NCI-H345 (cell line): ENCODE results near the gene MAP4K1.

Experiments used
- DNase-seq: peaks from one replicate; lab custom pipeline; 2025; lab: John Stamatoyannopoulos, UW

The MAP4K1 gene

GRCh38 chr19:38617764-38618589 is at the start of gene MAP4K1:
Gene MAP4K1, minus strand, starts transcription at chr19:38617953. Its CDS starts 58 bp downstream, at chr19:38617895.
- DNase-seq = peak; percentile 85

GRCh38 chr19:38666663-38667511 is 49.1 kb upstream of the MAP4K1 start:
- DNase-seq = no peak

- DNase-seq = no peak
These were observed 48.4 kb upstream of the MAP4K1 start for GRCh38 chr19:38665950-38666662.

DNA sequence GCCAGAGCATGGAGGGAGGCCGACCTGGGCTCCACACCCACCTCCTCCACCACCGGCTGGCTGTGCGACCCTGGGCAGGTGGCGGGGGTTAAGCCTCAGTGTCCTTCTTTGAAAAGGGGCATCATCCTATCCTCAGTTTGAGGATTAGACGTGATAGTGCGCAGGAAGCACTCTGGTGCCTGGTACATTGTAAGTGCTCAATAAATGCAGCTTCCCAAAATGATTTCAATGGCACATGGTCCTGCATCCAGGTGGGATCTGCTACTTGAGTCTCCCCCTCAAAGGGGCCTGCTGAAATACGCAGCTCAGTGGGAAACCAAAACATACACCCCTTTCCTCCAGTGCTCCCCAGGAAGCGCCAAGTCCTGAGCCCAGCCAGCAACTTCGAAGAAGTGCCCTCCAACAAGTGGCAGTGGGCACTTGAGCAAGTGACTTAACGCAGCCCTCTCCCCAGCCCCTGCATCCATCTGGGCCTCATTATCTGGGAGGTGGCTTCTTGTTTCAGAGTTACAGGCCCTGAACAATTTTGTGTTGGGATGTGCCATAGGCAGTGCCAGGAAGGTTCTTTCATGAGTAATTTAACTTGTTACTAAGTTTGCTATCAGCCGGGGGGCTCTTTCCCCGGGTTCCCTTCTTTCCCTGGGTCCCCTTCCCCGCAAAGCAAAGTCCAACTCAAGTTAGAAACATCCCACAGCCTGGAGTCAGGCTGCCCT is 47.6 kb upstream of the MAP4K1 start:
- no peak for DNase-seq

DNA sequence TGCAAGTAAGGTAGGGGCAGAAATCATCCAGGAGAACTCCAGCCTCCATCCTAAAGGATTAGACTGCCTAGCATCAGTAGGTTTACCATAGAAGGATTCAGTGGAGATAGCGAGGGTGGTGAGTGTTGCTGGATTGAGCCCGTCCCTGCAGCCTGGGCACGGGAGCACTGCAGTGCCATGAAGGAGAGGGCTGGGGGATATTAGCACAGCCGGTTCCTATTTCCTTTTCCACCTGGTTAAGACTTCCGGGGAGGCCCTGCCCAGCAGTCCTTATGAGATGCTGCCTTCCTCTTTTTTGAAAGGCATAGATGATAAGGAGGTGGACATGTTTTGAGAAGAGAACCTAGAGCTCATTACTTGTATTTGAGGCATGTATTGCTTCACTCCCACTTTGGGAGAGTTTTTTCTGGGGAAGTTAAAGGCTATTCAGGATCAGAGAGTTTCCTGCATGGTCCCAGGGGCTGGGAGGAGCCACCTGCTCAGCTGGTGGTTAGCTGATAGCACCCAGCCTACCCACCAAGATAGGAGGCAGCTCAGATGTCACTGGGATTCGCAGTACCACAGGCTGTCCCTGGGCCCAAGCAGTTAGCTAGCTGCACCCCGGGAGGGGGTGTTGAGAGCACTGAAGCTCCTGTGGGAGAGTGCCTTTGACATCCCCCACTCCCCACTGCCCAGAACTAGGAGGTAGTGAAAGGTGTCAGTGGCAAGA is 46.9 kb upstream of the MAP4K1 start:
- no peak for DNase-seq

DNA sequence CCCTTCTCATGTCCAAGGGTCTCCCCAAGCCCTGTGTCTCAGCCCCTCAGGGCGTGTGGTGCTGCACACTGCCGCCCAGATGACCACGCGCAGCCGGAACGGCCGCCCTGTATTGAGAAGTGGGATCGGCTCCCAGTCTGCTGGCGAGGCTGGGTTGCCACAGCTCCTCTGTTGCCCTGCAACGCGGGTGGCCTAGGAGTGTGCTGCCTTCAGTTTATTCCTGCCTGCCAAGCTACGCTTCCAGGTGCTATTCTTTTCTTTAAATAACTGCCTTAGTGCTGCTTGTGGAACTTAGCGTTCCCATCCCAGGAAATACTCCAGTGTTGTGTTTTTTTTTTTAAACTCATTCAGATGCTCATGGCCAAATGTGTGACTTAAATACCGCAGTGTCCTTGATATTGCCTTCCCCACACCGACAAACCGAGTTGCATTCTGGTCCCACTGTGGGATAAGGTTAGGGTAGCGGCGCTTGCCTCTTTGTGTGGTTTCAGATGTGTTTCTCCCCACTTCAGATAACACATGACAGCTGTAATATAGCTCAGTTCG is 46.3 kb upstream of the MAP4K1 start:
- DNase-seq = no peak

GRCh38 chr19:38663156-38663651 is 45.5 kb upstream of the MAP4K1 start:
- no peak for DNase-seq

DNA sequence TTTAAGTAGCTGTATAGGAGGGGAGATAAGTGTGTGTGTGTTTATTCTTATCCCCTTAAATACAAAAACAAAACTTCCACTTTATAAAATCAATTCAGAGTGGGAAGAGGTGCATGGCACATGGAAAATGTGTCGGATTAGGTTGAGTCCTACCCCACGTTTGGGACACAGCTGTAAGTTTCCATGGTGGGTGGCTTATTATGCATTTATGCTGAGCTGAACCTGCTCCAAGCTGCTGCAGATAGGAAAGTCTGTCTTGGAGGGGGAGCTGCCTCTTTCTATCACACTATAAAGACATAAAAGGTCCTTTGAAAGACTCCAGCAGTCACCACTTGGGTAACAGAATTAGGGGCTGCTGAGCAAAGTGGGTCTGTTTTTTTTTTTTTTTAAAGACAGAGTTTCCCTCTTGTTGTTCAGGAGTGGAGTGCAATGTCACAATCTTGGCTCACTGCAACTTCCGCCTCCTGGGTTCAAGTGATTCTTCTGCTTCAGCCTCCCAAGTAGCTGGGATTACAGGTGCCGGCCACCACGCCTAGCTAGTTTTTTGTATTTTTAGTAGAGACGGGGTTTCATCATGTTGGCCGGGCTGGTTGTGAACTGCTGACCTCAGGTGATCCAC is 44.9 kb upstream of the MAP4K1 start:
- no peak for DNase-seq

GRCh38 chr19:38661996-38662395 is 44.2 kb upstream of the MAP4K1 start:
- peak; percentile 36 for DNase-seq

DNA sequence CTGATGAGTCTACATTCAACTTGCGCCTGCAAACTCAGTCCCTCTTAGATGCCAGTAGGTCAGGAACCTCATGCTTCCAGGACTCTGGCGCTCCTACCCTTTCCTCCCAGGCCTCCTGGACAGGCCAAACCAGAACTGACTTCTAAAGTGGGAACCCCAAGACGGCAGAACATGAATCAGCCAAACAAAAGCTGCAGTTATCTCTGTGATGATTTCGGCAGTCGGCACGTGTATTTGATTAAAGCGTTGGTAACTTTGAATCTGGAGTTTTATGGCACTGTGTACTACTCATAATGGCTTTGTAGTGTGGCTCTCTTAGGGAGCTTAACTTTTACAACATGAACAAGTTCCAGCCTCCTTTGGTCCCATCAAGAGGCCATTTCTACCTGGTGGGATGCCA is 43.4 kb upstream of the MAP4K1 start:
- no peak for DNase-seq

DNA sequence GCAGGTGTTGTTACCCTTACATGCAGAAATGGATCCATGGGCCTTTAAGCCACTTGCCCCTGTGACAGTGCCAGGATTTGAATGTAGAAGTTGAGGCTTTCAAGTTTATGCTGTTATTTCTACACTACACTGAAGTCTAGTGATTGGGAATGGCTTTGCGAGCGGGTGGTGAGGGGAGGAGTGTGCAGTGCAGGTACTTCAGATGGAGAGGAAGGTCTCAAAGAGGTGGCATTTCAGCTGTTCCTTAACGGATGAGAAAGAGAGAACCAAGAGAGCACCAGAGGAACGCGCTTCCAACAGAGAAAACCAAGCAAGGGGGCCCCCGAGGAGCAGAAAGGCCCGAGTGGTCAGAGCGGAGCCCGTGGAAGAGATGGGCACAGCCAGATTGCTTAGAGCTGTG is 43.0 kb upstream of the MAP4K1 start:
- DNase-seq = no peak

DNA sequence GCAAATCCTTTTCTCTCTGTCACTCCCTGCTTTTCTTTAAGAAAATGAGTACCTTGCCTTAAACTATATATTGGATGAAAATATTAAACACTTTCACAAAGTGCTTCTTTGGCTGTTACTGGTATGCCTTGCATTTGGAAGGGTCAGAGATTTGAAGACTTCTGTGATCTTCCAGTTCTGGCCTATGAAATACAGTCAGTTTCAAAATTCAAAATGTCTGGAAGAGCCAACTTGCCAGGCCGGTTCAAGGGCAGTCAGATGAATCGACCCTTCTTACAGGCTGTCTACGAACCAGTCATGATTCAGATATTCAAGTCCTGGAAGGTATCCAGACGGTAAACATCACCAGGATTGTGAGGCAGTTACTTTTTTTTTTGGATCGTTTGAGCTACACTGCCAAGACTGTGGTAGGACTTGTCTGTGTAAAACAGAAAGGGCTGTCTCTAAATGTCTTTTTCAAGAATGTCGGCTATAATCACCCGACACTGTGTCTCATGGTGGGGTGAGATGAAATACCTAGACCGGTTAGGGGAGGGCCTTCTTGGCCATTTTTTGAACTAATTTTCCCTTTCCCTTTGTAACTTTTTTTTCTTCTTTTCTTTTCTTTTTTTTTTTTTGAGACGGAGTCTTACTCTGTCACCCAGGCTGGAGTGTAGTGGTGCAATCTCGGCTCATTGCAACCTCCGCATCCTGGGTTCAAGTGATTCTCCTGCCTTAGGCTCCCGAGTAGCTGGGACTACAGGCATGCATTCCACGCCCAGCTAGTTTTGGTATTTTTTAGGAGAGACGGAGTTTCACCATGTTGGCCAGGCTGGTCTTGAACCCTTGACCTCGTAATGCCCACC is 40.9 kb upstream of the MAP4K1 start:
- peak; percentile 89 for DNase-seq

DNA sequence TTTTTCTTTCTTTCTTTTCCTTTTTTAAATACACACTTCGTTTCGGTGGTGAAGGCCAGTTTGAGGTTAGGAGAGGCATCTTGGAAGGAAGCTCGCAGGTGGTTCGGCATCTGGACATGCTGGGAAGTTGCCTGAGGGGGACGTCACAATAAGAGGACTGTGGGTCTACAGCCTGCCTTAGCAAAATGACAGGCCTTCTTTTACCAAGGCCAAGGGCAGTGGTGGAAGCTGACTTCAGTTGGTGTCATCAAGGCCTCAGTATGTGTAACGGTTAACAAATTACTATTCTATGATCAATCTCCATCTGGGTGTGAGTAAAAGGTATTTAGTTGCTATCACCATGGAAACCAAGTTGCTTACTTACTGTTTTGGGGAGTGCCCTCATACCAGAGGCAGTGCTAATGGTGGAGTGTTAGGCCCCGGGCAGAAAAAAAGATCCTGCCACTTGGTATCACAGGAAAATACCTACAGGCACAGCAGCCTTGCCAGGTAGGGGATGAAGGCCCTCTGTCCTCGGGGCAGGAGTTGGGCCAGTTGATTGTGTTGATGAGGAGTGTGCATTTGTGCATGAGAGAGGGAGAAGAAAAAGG is 40.0 kb upstream of the MAP4K1 start:
- no peak for DNase-seq

DNA sequence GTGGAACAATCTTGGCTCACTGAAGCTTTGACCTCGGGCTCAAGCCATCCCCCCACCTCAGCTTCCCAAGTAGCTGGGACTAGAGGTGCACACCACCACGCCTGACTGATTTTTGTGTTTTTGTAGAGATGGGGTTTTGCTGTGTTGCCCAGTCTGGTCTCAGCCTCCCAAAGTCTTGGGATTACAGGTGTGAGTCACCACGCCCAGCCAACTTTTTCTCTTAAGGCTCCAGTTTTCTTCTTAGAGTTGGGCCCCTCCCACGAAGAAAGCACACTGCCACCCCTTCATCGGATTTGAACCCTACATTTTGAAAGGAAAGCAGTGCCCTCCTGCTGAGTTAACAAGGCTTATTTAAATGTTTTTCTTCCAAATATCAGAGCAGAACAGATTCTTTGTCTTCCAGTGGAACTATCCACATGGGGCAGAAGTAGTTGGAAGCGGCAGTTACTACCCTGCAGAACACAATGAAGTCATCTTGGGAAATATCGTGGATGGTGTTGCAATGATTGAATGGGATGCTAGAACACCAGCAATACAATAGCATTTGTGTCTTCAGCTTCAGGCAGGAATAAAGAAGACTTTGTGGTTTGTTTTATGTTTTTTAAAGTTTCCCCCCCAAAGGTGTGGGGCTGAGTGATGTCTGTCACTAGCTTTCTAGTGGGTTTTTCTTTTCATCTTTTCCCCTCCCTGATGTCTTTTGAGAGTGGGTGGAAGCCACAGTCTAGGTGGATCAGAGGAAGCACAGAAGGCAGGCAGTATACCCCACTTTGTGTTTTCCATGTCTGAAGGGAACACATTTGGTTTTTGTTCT is 38.6 kb upstream of the MAP4K1 start:
- DNase-seq = no peak

DNA sequence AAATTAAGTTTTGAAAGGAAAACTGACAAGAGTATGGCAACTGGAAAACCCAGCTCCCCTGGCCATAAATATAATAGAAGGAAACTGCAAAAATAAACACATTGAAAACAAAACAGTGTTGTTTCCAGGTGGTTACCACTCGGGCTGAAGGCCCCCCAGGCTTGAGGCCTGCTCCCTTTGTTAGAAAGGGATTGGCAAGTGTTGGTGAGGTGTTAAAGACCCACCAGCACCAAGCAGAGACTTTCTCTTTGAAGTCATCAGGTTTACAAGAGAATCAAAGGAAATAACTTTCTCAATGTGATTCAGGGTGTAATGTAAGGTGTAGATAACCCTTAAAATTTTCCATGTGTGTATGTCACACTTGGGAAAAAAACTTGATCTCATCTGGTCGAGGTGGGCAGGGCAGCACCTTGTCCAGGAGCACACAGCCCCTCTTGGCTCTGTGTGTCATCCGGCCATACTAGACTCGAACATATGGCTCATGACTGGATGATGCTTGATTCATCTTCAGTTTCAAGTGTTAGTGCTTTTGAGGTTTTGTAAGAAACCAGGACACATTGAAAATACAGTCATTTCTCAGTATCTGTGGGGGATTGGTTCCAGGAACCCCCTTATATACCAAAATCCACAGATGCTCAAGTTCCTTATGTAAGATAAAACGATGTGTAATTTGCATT is 37.5 kb upstream of the MAP4K1 start:
- no peak for DNase-seq

DNA sequence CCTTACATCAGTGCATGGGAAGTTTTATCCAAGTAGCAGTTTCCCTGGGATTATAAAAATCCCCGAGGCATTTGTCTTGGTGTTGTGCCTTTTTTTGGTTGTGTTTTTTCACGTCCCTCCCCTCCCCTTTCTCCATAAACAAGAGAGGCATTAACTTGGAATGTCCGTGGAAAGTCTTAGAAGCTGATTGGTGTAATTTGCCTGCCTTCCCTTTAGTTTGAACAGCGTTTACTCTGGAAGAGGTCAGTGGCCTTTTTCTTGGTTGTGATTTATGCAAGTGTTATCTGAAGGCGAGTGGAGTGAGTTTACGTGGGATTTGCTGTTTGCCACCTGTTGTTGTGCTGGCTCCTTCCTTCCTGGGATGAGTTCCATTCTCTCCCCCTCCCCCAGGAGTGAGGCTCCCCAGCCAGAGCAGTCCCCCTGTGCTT is 36.9 kb upstream of the MAP4K1 start:
- no peak for DNase-seq

GRCh38 chr19:38653028-38653571 is 35.3 kb upstream of the MAP4K1 start:
- DNase-seq = no peak
